Ovary (tissue), 9 donors: ENCODE data around the gene ZC2HC1C. TPM values are rescaled to one million over a fixed set of nuclear protein-coding genes. Genes with fewer than 3 reads are reported as not detected.

Source experiments
- DNase-seq, 5 donors: peaks; one replicate each; pipeline ENCODE4 v3.0.0-alpha.2; 2019 to 2020
- H3K27ac ChIP-seq, 2 donors: fragments of 200-600 bp; one replicate each; pipeline versions ENCODE4 v1.5.1 to v1.8.0; 2019 to 2022
- H3K27me3 ChIP-seq: fragments of 200-600 bp; one replicate; pipeline ENCODE4 v1.8.0; 2022
- H3K36me3 ChIP-seq: fragments of 200-600 bp; sonication (generic); one replicate; pipeline ENCODE4 v1.5.1; 2019
- H3K4me1 ChIP-seq: one replicate; pipeline ENCODE4 v1.8.1; 2013; ENCODE audit warnings: mild to moderate bottlenecking, moderate library complexity; ENCODE audit not compliant: insufficient read depth
- H3K4me3 ChIP-seq: fragments of 200-600 bp; sonication (generic); one replicate; pipeline ENCODE4 v1.5.1; 2017
- H3K9me3 ChIP-seq, 2 donors: fragments of 200-600 bp in 1 of 2; sonication (generic) in 1 of 2; one replicate each; pipeline versions ENCODE4 v1.5.1 to v1.8.1; 2013 to 2019; ENCODE audit warnings: mild to moderate bottlenecking in 1 of 2, moderate library complexity in 1 of 2
- EP300 ChIP-seq: sonication (generic); formaldehyde crosslinking; IDR thresholded peaks from one replicate; pipeline ENCODE4 v1.6.1; 2017; ENCODE audit warnings: antibody characterized with exemption
- POLR2A ChIP-seq: fragments of 450-650 bp; IDR thresholded peaks from one replicate; pipeline ENCODE4 v1.6.1; 2017; ENCODE audit warnings: antibody characterized with exemption, mild to moderate bottlenecking, moderate library complexity
- WGBS, 3 donors: extraction: QIAGEN DNeasy Blood & Tissue Kit in 1 of 3; methylation state at CpG; one replicate each; pipeline versions ENCODE4 v1.1.5 to v1.1.7; 2013 to 2017; 5-methylcytosine and 5-hydroxymethylcytosine counted together
- intact Hi-C, 4 donors: fragments of 100-400 bp; cut with DNase I; formaldehyde crosslinking; loops; one replicate each; pipeline versions ENCODE4 v1.11.0 to v1.15.1; 2022 to 2023
- polyA plus RNA-seq, 2 donors: library from polyadenylated mRNA; stranded (reverse); fragments of 200-250 nt in 1 of 2; fragments of 350-450 nt in 1 of 2; fragmentation: Illumina TruSeq in 1 of 2; extraction: RNeasy Lipid Tissue Mini Kit (QIAGEN cat#74804) in 1 of 2; gene quantifications; one replicate each; pipeline ENCODE4 v1.2.3, GENCODE V29; 2013 to 2014
- total RNA-seq, 7 donors: library from RNA; depleted of rRNA in 2 of 7; stranded (reverse); fragments of >200 nt in 2 of 7; fragmentation: NEBNext Ultra II Directional in 3 of 7; extraction: Animal tissue kit (Norgen Biotek cat#: 25700) in 3 of 7; gene quantifications; one replicate each; pipeline versions ENCODE4 v1.1.0 to v1.2.4, GENCODE V29; 2016 to 2023
- TF ChIP-seq, protein P1 (sequence below), 3 donors: fragments of 450-650 bp in 2 of 3; fragments of 200-600 bp in 1 of 3; IDR thresholded peaks; one replicate each; pipeline versions ENCODE4 v1.5.1 to v1.8.0; 2016 to 2022; ENCODE audit warnings: antibody characterized with exemption in 3 of 3, mild to moderate bottlenecking in 1 of 3
- donor health status: DM: no; HTN: no; CAD: no; lungs with moderate emphysema.
- donor health status: DM: no; HTN: no; CAD: no.
- donor health status: Bipolar disorder and iron deficiency.
- donor health status: DM: yes; HTN: yes; CAD: no.
- donor health status: DM: no; HTN: no; CAD: no.
- donor health status: DM: yes; HTN: yes; CAD: no.

The ZC2HC1C gene
- total and polyA plus RNA-seq, 9 donors, result 0.46 to 9.2 (median 1.3) TPM

DNA sequence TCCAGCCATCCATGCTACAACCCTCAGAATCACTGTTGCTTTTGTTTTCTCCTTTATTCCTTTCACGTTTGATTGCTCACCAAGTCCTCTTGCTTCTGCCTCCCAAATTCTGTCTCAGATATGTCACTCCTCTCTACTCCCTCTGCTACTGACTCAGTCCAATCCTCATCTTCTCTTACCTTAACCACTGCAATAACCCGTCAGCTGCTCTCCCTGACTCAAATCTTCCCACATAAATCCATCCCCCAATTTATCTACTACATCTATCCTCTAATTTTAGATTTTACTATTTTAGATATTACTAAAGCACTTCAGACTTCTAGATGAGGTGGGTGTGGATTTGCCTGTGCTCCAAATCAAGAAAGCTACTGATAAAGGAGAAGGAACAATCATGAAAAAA, 43.6 kb upstream of the ZC2HC1C start:
- Histone ChIP-seq H3K4me1 (no peaks in the 10 kb centered on the region), H3K36me3 (no peaks in the 10 kb centered on the region)
- intact Hi-C loops, result no loop called here

DNA sequence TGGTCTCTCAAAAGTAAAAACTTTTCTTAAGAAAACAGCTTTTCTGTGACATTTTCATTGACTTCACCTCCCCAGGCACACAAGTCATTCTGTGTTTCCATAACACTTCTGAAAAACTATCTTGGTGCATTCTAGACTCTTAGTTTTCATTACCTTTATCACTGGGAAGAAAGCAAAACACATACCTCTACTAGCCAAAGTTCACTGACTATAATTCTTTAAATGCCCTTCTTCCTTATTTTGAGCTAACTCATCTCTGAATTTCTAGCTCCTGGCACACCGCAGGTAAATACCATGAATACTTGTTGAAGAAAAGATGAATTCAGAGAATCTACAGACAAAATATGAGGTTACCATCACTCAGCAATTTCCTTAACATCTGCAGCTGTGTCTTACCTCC, 39.3 kb upstream of the ZC2HC1C start:
- DNase-seq, result no peak
- no peak overlapping the region for H3K27ac ChIP-seq
- no peak overlapping the region for H3K4me3 ChIP-seq
- TF ChIP-seq, protein P1, sequence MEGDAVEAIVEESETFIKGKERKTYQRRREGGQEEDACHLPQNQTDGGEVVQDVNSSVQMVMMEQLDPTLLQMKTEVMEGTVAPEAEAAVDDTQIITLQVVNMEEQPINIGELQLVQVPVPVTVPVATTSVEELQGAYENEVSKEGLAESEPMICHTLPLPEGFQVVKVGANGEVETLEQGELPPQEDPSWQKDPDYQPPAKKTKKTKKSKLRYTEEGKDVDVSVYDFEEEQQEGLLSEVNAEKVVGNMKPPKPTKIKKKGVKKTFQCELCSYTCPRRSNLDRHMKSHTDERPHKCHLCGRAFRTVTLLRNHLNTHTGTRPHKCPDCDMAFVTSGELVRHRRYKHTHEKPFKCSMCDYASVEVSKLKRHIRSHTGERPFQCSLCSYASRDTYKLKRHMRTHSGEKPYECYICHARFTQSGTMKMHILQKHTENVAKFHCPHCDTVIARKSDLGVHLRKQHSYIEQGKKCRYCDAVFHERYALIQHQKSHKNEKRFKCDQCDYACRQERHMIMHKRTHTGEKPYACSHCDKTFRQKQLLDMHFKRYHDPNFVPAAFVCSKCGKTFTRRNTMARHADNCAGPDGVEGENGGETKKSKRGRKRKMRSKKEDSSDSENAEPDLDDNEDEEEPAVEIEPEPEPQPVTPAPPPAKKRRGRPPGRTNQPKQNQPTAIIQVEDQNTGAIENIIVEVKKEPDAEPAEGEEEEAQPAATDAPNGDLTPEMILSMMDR (IDR thresholded peaks at IDR 0.05), result no peak
- no peak for TF ChIP-seq EP300
- TF ChIP-seq POLR2A, result no peak
- H3K9me3 ChIP-seq, result no peaks in the 10 kb centered on the region
- no peaks in the 10 kb centered on the region for H3K4me1 ChIP-seq
- no peaks in the 10 kb centered on the region for H3K36me3 ChIP-seq
- WGBS, 3 donors, result 0% methylated on average over 1 of the region's 1 CpG
- H3K27me3 ChIP-seq, result no peaks in the 10 kb centered on the region
- intact Hi-C loops, result no loop called here

More for the DNA sequence above, 43.6 kb upstream of the ZC2HC1C start:
- TF ChIP-seq POLR2A (no peak), EP300 (no peak)
- TF ChIP-seq, protein P1 (IDR thresholded peaks at IDR 0.05), result no peak
- DNase-seq, result no peak
- WGBS, 3 donors, result 94 to 98% (median 95%) methylated on average over 2 of the region's 2 CpGs
- H3K27ac ChIP-seq, result no peak overlapping the region
- no peaks in the 10 kb centered on the region for H3K27me3 ChIP-seq
- H3K4me3 ChIP-seq, result no peak overlapping the region
- H3K9me3 ChIP-seq, result no peaks in the 10 kb centered on the region

DNA sequence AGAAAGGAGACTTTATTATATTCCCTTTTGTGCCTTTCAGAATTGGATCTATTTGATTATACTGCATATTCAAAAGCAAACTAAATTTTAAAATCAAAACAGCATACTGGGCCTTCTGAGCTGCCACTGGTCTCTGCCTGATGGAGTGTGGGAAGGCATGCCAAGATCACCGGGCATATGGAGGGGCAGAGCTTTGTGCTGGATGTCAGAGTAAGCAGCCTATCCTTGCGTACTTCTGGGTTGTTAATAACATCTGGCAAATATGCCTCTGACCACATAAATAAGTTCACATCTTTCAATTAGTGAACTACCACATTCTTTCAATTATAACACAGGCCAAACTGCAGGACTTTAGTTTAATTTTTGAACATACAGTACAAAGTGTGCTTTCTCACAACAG, 36.5 kb upstream of the ZC2HC1C start:
- H3K27me3 ChIP-seq, result no peaks in the 10 kb centered on the region
- H3K27ac ChIP-seq, result no peak overlapping the region
- WGBS, 3 donors, result 94 to 97% (median 97%) methylated on average over 2 of the region's 2 CpGs
- H3K4me3 ChIP-seq, result no peak overlapping the region
- TF ChIP-seq, protein P1 (IDR thresholded peaks at IDR 0.05), result no peak
- no peak for TF ChIP-seq EP300
- TF ChIP-seq POLR2A, result no peak
- H3K9me3 ChIP-seq, result no peaks in the 10 kb centered on the region
- intact Hi-C loops, result no loop called here
- H3K36me3 ChIP-seq, result no peaks in the 10 kb centered on the region
- no peak for DNase-seq
- H3K4me1 ChIP-seq, result no peaks in the 10 kb centered on the region

DNA sequence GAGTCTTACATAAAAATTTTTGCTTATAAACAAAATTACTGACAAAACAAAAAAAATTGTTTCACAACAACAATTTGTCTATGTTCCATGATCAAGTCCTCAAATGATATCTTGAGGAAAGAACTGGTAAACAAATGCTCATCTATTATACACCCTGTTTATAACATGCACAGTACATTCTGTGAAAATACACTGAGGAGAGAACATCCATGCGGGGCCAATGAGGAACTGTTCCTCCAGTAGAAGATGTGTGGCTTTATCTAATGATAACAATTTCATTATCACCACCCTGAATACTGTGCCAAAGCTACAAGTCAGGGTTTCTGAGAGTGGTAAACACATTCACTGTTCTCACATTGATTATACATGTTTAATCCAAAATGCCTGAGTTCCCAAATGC, 28.9 kb upstream of the ZC2HC1C start:
- H3K9me3 ChIP-seq, result no peaks in the 10 kb centered on the region
- intact Hi-C loops, result no loop called here
- no peak for TF ChIP-seq EP300
- TF ChIP-seq, protein P1 (IDR thresholded peaks at IDR 0.05), result no peak
- TF ChIP-seq POLR2A, result no peak
- H3K27ac ChIP-seq, result no peak overlapping the region
- H3K4me3 ChIP-seq, result no peak overlapping the region
- H3K27me3 ChIP-seq, result no peaks in the 10 kb centered on the region
- peaks cover 2% of the 10 kb centered on the region for H3K4me1 ChIP-seq
- DNase-seq, result no peak
- 35 to 54% (median 48%) methylated on average over 1 of the region's 1 CpG for WGBS, 3 donors
- no peaks in the 10 kb centered on the region for H3K36me3 ChIP-seq

DNA sequence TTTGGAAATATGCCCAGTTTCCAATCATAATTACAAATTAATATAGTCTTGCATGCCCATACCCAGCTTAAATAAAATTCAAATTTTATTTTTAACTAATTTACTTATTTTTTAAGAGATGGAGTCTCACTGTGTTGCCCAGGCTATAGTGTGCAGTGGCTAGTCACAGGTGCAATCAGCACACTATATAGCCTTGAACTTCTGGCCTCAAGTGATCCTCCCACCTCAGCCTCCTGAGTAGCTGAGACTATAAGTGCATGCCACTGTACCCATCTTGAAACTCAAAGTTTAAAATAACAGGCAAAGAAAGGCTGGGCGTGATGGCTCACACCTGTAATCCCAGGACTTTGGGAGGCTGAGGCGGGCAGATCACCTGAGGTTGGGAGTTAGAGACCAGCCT, 28.5 kb upstream of the ZC2HC1C start:
- H3K36me3 ChIP-seq, result no peaks in the 10 kb centered on the region
- TF ChIP-seq EP300 (no peak), POLR2A (no peak)
- TF ChIP-seq, protein P1 (IDR thresholded peaks at IDR 0.05), result no peak
- H3K9me3 ChIP-seq, result no peaks in the 10 kb centered on the region
- H3K4me1 ChIP-seq, result peaks cover 2% of the 10 kb centered on the region
- no peak for DNase-seq
- no peaks in the 10 kb centered on the region for H3K27me3 ChIP-seq
- H3K4me3 ChIP-seq, result no peak overlapping the region
- WGBS, 3 donors, result 95 to 100% (median 99%) methylated on average over 2 of the region's 2 CpGs
- intact Hi-C loops, result no loop called here
- H3K27ac ChIP-seq, result no peak overlapping the region
